B cell (primary cell): ENCODE results near the gene TBC1D22A. TPM values are rescaled to one million over a fixed set of nuclear protein-coding genes. Genes with fewer than 3 reads are reported as not detected.

Experiments
- ATAC-seq: fragments of 200-7000 bp; cut with Tn5 transposase; one replicate; pipeline ENCODE4 v1.10.0; 2021; ENCODE audit warnings: low read depth, mild to moderate bottlenecking, moderate number of reproducible peaks, moderate library complexity
- CTCF ChIA-PET: fragments of 350-600 bp; sonication (Branson Sonifier 250); formaldehyde crosslinking; loops from one replicate; lab custom pipeline; 2021; ENCODE audit warnings: antibody characterized with exemption, inconsistent platforms; lab: Charles Lee
- POLR2A ChIA-PET: fragments of 350-600 bp; sonication (Branson Sonifier 250); formaldehyde crosslinking; loops from one replicate; lab custom pipeline; 2021; ENCODE audit warnings: antibody characterized with exemption; lab: Charles Lee
- DNase-seq: peaks from one replicate; pipeline ENCODE4 v3.0.0; 2013
- H2AFZ ChIP-seq: 2 replicates; pipeline ENCODE4 v1.6.1; 2012; ENCODE audit warnings: mild to moderate bottlenecking, low read depth, low read length; ENCODE audit not compliant: insufficient read depth, poor library complexity, severe bottlenecking
- H3K27ac ChIP-seq, 2 donors: 1 replicate in 1 of 2; 2 replicates in 1 of 2; pipeline ENCODE4 v1.5.1; 2012 to 2013; ENCODE audit warnings: low read length in 2 of 2, mild to moderate bottlenecking in 2 of 2, moderate library complexity in 1 of 2
- H3K27me3 ChIP-seq, 4 experiments: fragments of 200-600 bp in 1 of 4; sonication (generic) in 1 of 4; replicated peaks in 1 of 4; 1 replicate in 2 of 4; 2 replicates in 2 of 4; pipeline versions ENCODE4 v1.6.1 to v1.7.0; 2013 to 2016; ENCODE audit warnings: low read length in 3 of 4, mild to moderate bottlenecking in 2 of 4, mixed read lengths in 1 of 4, moderate library complexity in 1 of 4; ENCODE audit not compliant: insufficient read depth in 4 of 4, control insufficient read depth in 3 of 4; ENCODE audit errors: control extremely low read depth in 1 of 4
- H3K36me3 ChIP-seq, 2 experiments: replicated peaks in 1 of 2; 1 replicate in 1 of 2; 2 replicates in 1 of 2; pipeline versions ENCODE4 v1.6.1 to v1.7.1; 2013; ENCODE audit warnings: low read length in 1 of 2; ENCODE audit not compliant: insufficient read depth in 2 of 2, control insufficient read depth in 1 of 2; ENCODE audit errors: control extremely low read depth in 1 of 2, extremely low read depth in 1 of 2
- H3K4me1 ChIP-seq, 2 donors: fragments of 200-600 bp in 1 of 2; sonication (generic) in 1 of 2; 1 replicate in 1 of 2; 2 replicates in 1 of 2; pipeline versions ENCODE4 v1.5.1 to v1.6.1; 2013 to 2017; ENCODE audit warnings: low read length in 2 of 2; ENCODE audit not compliant: control insufficient read depth in 2 of 2, insufficient read depth in 2 of 2
- H3K4me2 ChIP-seq: replicated peaks from 2 replicates; pipeline ENCODE3; 2012; ENCODE audit warnings: mild to moderate bottlenecking, low read depth, low read length; ENCODE audit not compliant: poor library complexity, severe bottlenecking
- H3K4me3 ChIP-seq, 5 experiments: fragments of 200-600 bp in 1 of 5; sonication (generic) in 1 of 5; 1 replicate in 3 of 5; 2 replicates in 2 of 5; pipeline versions ENCODE4 v1.5.1 to v1.7.0; 2011 to 2016; ENCODE audit warnings: low read length in 4 of 5, mild to moderate bottlenecking in 4 of 5, low read depth in 2 of 5, control low read depth in 1 of 5, moderate library complexity in 1 of 5; ENCODE audit not compliant: insufficient read depth in 1 of 5; ENCODE audit errors: control extremely low read depth in 1 of 5, extremely low read depth in 1 of 5
- H3K79me2 ChIP-seq: fragments of 200-600 bp; sonication (generic); one replicate; pipeline ENCODE4 v1.6.0; 2016; ENCODE audit warnings: low read length; ENCODE audit not compliant: control insufficient read depth, insufficient read depth
- H3K9ac ChIP-seq: fragments of 200-600 bp; sonication (generic); 2 replicates; pipeline ENCODE4 v1.6.1; 2017; ENCODE audit warnings: mild to moderate bottlenecking, low read length, moderate library complexity
- H3K9me3 ChIP-seq, 3 donors: one replicate each; pipeline versions ENCODE4 v1.6.1 to v1.7.1; 2013; ENCODE audit warnings: low read length in 2 of 3; ENCODE audit not compliant: control insufficient read depth in 2 of 3, insufficient read depth in 1 of 3; ENCODE audit errors: control extremely low read depth in 1 of 3
- H4K20me1 ChIP-seq: 2 replicates; pipeline ENCODE4 v1.6.0; 2012; ENCODE audit warnings: mild to moderate bottlenecking, low read length; ENCODE audit not compliant: insufficient read depth, control insufficient read depth, poor library complexity, severe bottlenecking
- H3K27ac Mint-ChIP-seq: one replicate; pipeline ENCODE4 v1.8.0; 2021; ENCODE audit warnings: mixed read lengths
- H3K27me3 Mint-ChIP-seq: one replicate; pipeline ENCODE4 v1.8.0; 2021; ENCODE audit warnings: mixed read lengths
- H3K4me1 Mint-ChIP-seq: one replicate; pipeline ENCODE4 v1.8.0; 2021; ENCODE audit warnings: mixed read lengths
- H3K4me3 Mint-ChIP-seq: one replicate; pipeline ENCODE4 v1.8.0; 2021; ENCODE audit warnings: mixed read lengths
- H3K9me3 Mint-ChIP-seq: one replicate; pipeline ENCODE4 v1.8.0; 2022; ENCODE audit warnings: mixed read lengths; ENCODE audit not compliant: insufficient read depth
- EZH2 ChIP-seq: IDR thresholded peaks from 2 replicates; pipeline ENCODE4 v1.6.1; 2012; ENCODE audit warnings: borderline replicate concordance, low read depth, mild to moderate bottlenecking, moderate library complexity, low read length; ENCODE audit not compliant: insufficient read depth, poor library complexity, severe bottlenecking
- WGBS: methylation state at CpG from one replicate; pipeline ENCODE4 v1.1.5; 2013; ENCODE audit warnings: missing lambda C conversion rate; ENCODE audit not compliant: insufficient coverage; 5-methylcytosine and 5-hydroxymethylcytosine counted together
- intact Hi-C: fragments of 100-400 bp; cut with micrococcal nuclease; formaldehyde crosslinking; loops from one replicate; pipeline ENCODE4 v1.10.0; 2022
- polyA plus RNA-seq: library from polyadenylated mRNA; depleted of rRNA; stranded (reverse); fragments of >200 nt; gene quantifications from 2 replicates; pipeline ENCODE4 v1.2.3, GENCODE V29; 2012
- total RNA-seq, 2 donors: library from RNA; stranded (reverse); fragments of 120-200 nt in 1 of 2; gene quantifications; 1 replicate in 1 of 2; 2 replicates in 1 of 2; pipeline versions ENCODE4 v1.2.3 to v1.2.4, GENCODE V29; 2013 to 2022
- TF ChIP-seq, protein P1 (sequence below): fragments of 200-600 bp; IDR thresholded peaks from one replicate; pipeline ENCODE4 v1.8.0; 2022; ENCODE audit warnings: antibody characterized with exemption, mild to moderate bottlenecking

Gene TBC1D22A
- total and polyA plus RNA-seq, 2 donors (not counting 1 experiment from before 2014, with no cell fraction given): 73.8 to 128 TPM

DNA sequence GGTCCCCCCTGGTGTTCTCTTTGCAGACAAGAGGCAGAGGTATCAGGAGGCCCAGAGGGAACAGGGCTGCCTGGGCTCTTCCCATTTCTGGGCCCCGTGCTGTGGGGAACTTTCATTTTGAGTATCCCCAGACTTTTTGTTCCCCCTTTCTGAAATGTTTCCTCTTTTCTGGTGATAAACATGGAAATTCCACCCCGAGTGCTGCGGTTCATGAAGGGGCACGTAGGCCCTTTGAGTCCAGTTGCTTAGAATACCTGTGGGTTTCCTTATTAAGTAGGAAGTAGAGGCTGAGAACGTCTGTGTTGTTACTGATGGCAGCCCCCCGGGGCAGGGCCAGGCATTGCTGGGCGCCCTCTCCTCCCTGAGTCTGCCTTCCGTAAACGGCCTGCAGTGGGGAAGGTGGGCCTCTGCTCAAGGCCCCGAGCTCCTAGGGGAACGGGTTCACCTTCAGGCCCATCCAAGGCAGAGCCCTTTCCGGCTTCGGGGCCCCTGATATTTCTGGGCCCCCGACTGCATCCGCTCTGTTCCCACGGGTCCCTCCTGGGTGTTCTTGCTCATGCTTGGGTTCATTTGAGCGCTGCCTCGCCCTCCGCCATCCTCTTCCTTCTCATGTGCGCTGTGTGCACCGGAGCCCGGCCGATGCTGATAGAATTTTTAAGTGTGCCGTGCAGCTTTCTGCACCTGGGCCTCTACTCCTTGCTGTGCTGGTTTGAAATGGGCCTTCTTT lies 12.0 kb downstream of the TBC1D22A start:
- peak overlapping the region; percentile 44 for H2AFZ ChIP-seq
- H3K36me3 ChIP-seq: peaks cover 1 to 13% of the 10 kb centered on the region in 2 experiments
- H3K4me3 ChIP-seq: peak overlapping the region; percentile 21 to 49 (median 37)
- ChIA-PET CTCF (interaction anchor here (0.7 to 6.1 kb wide), 10 partner anchors 11 to 211 kb away, joined by 3 to 61 read pairs (median 4); partner anchors contain the start of genes CERK and TBC1D22A), POLR2A (interaction anchor here (0.6 to 6.1 kb wide), 3 partner anchors 11 to 38 kb away, joined by 3 to 92 read pairs (median 6); partner anchors contain the start of genes CERK and TBC1D22A)
- no peaks in the 10 kb centered on the region for H3K9me3 ChIP-seq
- peaks cover 47% of the 10 kb centered on the region for H4K20me1 ChIP-seq
- Mint-ChIP-seq H3K4me1 (peaks cover 89% of the 10 kb centered on the region), H3K9me3 (no peaks in the 10 kb centered on the region), H3K27me3 (no peaks in the 10 kb centered on the region), H3K27ac (peak overlapping the region; percentile 93), H3K4me3 (peak overlapping the region; percentile 79)
- DNase-seq (peak; percentile 84), ATAC-seq (peak; percentile 64)
- peaks cover 93% of the 10 kb centered on the region in 2 donors for H3K4me1 ChIP-seq
- under 1% methylated on average over 21 of the region's 24 CpGs for WGBS
- no peaks in the 10 kb centered on the region for H3K27me3 ChIP-seq
- peak overlapping the region; percentile 78 for H3K4me2 ChIP-seq
- peak overlapping the region; percentile 87 to 91 for H3K27ac ChIP-seq
- intact Hi-C loops: loop anchor here (1.0 kb wide), 2 partner anchors 11 to 39 kb away; no protein-coding TSS in a partner anchor
- peaks cover 86% of the 10 kb centered on the region for H3K79me2 ChIP-seq
- H3K9ac ChIP-seq: peak overlapping the region; percentile 61
- no peak for TF ChIP-seq EZH2
- TF ChIP-seq, protein P1, sequence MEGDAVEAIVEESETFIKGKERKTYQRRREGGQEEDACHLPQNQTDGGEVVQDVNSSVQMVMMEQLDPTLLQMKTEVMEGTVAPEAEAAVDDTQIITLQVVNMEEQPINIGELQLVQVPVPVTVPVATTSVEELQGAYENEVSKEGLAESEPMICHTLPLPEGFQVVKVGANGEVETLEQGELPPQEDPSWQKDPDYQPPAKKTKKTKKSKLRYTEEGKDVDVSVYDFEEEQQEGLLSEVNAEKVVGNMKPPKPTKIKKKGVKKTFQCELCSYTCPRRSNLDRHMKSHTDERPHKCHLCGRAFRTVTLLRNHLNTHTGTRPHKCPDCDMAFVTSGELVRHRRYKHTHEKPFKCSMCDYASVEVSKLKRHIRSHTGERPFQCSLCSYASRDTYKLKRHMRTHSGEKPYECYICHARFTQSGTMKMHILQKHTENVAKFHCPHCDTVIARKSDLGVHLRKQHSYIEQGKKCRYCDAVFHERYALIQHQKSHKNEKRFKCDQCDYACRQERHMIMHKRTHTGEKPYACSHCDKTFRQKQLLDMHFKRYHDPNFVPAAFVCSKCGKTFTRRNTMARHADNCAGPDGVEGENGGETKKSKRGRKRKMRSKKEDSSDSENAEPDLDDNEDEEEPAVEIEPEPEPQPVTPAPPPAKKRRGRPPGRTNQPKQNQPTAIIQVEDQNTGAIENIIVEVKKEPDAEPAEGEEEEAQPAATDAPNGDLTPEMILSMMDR: no peak
